Measurements from ENCODE around the gene GKN2.

GRCh38 chr2:68900496-68901198, 52.0 kb downstream of the GKN2 start:
- TF ChIP-seq, protein P1, sequence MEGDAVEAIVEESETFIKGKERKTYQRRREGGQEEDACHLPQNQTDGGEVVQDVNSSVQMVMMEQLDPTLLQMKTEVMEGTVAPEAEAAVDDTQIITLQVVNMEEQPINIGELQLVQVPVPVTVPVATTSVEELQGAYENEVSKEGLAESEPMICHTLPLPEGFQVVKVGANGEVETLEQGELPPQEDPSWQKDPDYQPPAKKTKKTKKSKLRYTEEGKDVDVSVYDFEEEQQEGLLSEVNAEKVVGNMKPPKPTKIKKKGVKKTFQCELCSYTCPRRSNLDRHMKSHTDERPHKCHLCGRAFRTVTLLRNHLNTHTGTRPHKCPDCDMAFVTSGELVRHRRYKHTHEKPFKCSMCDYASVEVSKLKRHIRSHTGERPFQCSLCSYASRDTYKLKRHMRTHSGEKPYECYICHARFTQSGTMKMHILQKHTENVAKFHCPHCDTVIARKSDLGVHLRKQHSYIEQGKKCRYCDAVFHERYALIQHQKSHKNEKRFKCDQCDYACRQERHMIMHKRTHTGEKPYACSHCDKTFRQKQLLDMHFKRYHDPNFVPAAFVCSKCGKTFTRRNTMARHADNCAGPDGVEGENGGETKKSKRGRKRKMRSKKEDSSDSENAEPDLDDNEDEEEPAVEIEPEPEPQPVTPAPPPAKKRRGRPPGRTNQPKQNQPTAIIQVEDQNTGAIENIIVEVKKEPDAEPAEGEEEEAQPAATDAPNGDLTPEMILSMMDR (conservative IDR thresholded peaks at IDR 0.05): no peak
- TF ChIP-seq EZH2 (IDR thresholded peaks at IDR 0.05; ENCODE audit: low read depth): no peak

Data from PC-9 (cell line).